ENCODE data around the gene MAT2A. TPM values are rescaled to one million over a fixed set of nuclear protein-coding genes. Genes with fewer than 3 reads are reported as not detected.
"Not testable (repeated sequence)": the region's sequence is repeated elsewhere in the genome, so short reads cannot be mapped to it uniquely, and the experiment has no call there.

MAT2A gene
- total RNA-seq, 4 donors from 2014 or later: 71.2 to 96.4 (median 83.0) TPM

- peak; percentile 86 to 97 for DNase-seq (ENCODE audit: low spot score in 2 of 2)
- WGBS, 2 donors: 68 to 76% methylated on average over 9 of the region's 9 CpGs
- no peak overlapping the region for H3K4me3 ChIP-seq (ENCODE audit: low read depth, poor library complexity, severe bottlenecking)
Measured at GRCh38 chr2:85551698-85552678, 13.0 kb downstream of the MAT2A start.

GRCh38 chr2:85553184-85553583 lies 14.2 kb downstream of the MAT2A start:
- intact Hi-C loops (cut with DNase I; ENCODE audit: low total_unique reads): loop anchor here (2.0 kb wide), 1 partner anchor 132 kb away; no protein-coding TSS in a partner anchor
- no peak overlapping the region for H3K4me3 ChIP-seq (ENCODE audit: low read depth, poor library complexity, severe bottlenecking)
- DNase-seq (ENCODE audit: low spot score in 2 of 2): peak in 1 of 2 donors; percentile 80
- TF ChIP-seq CTCF (IDR thresholded peaks at IDR 0.05) (no peak), POLR2A (IDR thresholded peaks at IDR 0.05) (no peak)
- WGBS, 2 donors: 82 to 86% methylated on average over 6 of the region's 6 CpGs

More at GRCh38 chr2:85551698-85552678, 13.0 kb downstream of the MAT2A start:
- intact Hi-C loops (cut with DNase I; ENCODE audit: low total_unique reads): loop anchor here (2.0 kb wide), 1 partner anchor 131 kb away; no protein-coding TSS in a partner anchor
- TF ChIP-seq POLR2A (IDR thresholded peaks at IDR 0.05) (no peak), CTCF (IDR thresholded peaks at IDR 0.05) (peak in 1 of 3 donors; percentile 86)

GRCh38 chr2:85554980-85555612 lies 16.1 kb downstream of the MAT2A start:
- DNase-seq (ENCODE audit: low spot score in 2 of 2): peak in 1 of 2 donors; percentile 66
- WGBS, 2 donors: 85 to 90% methylated on average over 3 of the region's 3 CpGs
- intact Hi-C loops (cut with DNase I; ENCODE audit: low total_unique reads): no loop called here
- TF ChIP-seq CTCF (IDR thresholded peaks at IDR 0.05) (no peak), POLR2A (IDR thresholded peaks at IDR 0.05) (no peak)
- H3K4me3 ChIP-seq (ENCODE audit: low read depth, poor library complexity, severe bottlenecking): no peak overlapping the region

GRCh38 chr2:85557130-85557529 lies 18.2 kb downstream of the MAT2A start:
- WGBS, 2 donors: 92 to 93% methylated on average over 5 of the region's 5 CpGs
- TF ChIP-seq CTCF (IDR thresholded peaks at IDR 0.05) (no peak), POLR2A (IDR thresholded peaks at IDR 0.05) (no peak)
- no peak overlapping the region for H3K4me3 ChIP-seq (ENCODE audit: low read depth, poor library complexity, severe bottlenecking)
- intact Hi-C loops (cut with DNase I; ENCODE audit: low total_unique reads): no loop called here
- DNase-seq (ENCODE audit: low spot score in 2 of 2): no peak

- intact Hi-C loops (cut with DNase I; ENCODE audit: low total_unique reads): no loop called here
- peak in 1 of 2 donors; percentile 56 for DNase-seq (ENCODE audit: low spot score in 2 of 2)
- no peak overlapping the region for H3K4me3 ChIP-seq (ENCODE audit: low read depth, poor library complexity, severe bottlenecking)
- WGBS, 2 donors: 96 to 100% methylated on average over 1 of the region's 1 CpG
- TF ChIP-seq CTCF (IDR thresholded peaks at IDR 0.05) (no peak), POLR2A (IDR thresholded peaks at IDR 0.05) (no peak)
Measured at GRCh38 chr2:85558160-85558559, 19.2 kb downstream of the MAT2A start.

- H3K4me3 ChIP-seq (ENCODE audit: low read depth, poor library complexity, severe bottlenecking); DNase-seq (ENCODE audit: low spot score in 2 of 2); intact Hi-C loops (cut with DNase I; ENCODE audit: low total_unique reads): not testable (repeated sequence)
- WGBS, 2 donors: 74 to 76% methylated on average over 12 of the region's 12 CpGs
Measured at GRCh38 chr2:85560403-85560726, 21.4 kb downstream of the MAT2A start.
